ENCODE data around the gene RARB.

Gene RARB

DNA sequence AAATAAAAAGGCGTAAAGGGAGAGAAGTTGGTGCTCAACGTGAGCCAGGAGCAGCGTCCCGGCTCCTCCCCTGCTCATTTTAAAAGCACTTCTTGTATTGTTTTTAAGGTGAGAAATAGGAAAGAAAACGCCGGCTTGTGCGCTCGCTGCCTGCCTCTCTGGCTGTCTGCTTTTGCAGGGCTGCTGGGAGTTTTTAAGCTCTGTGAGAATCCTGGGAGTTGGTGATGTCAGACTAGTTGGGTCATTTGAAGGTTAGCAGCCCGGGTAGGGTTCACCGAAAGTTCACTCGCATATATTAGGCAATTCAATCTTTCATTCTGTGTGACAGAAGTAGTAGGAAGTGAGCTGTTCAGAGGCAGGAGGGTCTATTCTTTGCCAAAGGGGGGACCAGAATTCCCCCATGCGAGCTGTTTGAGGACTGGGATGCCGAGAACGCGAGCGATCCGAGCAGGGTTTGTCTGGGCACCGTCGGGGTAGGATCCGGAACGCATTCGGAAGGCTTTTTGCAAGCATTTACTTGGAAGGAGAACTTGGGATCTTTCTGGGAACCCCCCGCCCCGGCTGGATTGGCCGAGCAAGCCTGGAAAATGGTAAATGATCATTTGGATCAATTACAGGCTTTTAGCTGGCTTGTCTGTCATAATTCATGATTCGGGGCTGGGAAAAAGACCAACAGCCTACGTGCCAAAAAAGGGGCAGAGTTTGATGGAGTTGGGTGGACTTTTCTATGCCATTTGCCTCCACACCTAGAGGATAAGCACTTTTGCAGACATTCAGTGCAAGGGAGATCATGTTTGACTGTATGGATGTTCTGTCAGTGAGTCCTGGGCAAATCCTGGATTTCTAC lies at the start of gene RARB:
TSS of gene RARB (plus strand) at position 322 of the 847 bp plus-strand sequence. CDS start at position 791, 469 bp downstream.
- in situ Hi-C loops (cut with MboI; ENCODE audit: low sequenced_read_pairs): no loop called here

DNA sequence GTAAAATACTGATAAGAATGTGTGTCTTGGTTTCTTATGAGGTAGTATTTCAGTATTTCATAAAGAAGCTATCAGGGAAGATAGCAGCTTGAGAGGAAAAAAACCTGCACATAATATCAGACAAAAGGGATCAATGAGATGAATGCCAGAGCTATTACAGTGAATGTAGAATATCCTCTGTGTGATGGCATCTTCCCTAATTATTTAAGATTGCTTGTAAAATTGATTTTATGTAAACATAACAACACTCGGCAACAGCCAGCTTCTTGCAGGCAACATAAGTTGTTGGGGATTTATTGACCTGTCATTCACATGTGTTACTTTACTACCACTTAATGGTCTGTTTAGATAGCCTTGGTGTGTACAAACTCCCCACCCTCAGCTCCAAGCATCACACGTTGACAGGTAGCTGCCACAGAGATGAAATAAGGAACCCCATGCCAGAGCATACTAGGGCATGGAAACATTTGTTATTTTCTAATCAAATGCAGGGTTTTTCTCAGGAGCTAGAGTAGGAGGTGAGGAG lies 49.2 kb upstream of the RARB start:
- in situ Hi-C loops (cut with MboI; ENCODE audit: low sequenced_read_pairs): no loop called here

DNA sequence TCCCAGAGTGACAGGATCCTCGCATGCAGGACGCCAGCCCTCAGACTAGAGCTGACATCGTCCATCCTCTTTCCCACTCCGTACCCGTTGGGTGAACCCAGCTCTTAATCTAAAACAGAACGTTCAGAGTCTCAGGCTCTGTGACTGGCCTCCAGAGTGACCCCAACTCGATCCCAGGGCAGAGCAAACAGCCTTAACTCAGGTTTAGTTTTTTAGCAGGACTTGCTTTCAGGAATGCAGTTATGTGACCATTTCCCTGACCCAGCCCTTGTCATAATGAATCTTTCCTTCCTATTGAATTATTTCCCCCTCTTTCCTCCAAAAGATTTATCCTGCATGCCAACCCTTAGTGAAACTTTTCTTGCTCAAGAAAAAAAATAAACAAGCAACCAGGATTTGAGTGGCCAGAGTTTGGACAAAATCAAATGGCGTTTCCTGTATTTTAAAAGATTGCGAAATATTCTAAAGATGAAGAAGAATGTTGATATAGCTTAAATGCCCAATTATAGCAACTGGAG lies 47.8 kb upstream of the RARB start:
- in situ Hi-C loops (cut with MboI; ENCODE audit: low sequenced_read_pairs): no loop called here

DNA sequence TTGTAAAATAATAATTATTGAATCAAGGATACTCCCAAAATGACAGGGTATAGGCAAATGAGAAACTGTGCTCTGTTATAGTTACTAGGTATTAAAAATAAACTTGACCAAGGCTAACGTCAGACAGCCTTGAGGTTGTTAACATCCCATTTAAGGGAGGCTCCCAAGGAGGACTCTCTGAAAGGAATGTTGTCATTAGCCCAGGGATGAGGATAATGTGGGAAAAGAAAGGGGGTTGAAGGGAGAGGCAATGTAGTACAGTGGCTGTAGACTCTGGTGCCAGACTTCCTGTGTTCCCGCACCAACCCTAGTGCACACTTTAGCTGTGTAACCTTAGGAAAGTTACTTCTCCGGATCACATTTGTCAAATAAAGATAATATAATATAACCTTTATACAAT lies 47.0 kb upstream of the RARB start:
- in situ Hi-C loops (cut with MboI; ENCODE audit: low sequenced_read_pairs): no loop called here

DNA sequence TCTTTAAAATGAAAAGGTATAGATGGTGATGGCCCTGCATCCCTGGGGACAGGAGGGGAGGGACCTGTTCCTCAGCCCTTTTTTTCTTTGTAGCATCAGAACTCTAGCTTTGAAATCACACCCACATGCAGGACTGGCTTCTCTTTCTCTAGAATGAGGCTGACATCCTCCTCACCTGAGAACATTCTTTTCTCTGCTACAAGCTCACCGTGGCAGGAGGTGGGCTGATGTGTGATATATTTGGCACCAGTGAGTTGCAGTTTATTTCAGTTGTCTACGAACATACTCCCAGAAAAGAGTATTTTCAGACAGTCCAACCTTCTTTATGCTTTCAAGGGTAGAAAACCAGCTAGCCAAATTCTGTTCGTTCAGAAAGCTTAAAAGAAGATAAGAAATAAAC lies 43.6 kb upstream of the RARB start:
- in situ Hi-C loops (cut with MboI; ENCODE audit: low sequenced_read_pairs): no loop called here

DNA sequence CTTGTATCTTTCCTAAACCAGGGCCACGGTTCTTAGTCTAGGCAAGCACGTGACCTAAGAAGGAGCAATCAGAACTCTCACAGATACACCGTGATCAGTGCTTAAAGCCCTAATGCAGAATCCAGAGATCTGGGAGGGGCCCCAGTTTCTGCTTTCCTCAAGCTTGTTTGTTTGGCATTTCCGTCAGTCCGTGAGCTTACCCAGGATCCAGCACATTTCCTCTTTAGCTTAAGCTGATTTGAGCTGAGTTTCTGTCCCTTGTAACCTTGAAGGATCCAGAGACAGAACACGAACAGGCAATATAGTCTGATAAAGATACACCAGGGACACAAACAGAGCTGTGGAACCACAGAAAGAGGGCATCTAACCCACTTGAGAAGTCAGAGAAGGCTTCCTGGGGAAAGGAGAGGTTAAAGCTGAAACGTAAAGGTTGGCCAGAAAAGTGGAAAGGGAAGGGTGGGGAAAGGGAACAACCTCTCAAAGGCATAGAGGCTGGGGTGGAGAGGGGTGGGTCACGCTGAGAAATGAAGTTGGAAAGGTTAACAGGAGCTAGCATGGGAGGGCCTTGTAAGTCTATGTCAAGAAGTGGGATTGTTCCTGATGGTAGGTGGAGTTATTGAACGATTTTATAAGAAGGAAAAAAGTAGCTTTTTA lies 42.1 kb upstream of the RARB start:
- in situ Hi-C loops (cut with MboI; ENCODE audit: low sequenced_read_pairs): no loop called here

DNA sequence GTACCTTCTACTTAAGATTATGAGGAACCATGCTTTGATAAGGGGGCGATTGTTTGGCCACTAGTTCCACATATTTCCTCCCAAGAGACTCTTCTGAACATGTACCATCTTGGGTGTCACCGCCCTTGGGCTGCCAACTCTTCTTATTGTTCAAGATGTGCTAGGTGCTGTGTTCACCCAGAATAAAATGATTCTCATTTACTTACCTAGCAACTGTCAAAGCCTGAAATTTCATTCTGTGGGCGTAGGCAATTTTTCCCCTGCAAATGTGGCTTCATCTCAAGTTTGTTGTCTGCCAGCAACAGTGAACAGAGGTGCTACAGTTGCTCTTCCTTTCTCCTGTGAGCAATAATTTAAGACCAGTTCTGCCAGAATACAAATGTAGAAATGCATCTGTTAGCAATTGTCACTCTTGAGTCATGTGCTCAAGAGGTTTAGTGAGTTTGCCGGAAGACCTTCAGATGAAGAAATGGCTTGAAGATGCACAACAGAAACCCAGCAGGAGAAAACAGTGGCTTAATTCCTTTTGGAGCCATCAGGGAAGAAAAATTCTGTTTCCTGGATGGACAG lies 41.3 kb upstream of the RARB start:
- in situ Hi-C loops (cut with MboI; ENCODE audit: low sequenced_read_pairs): no loop called here

DNA sequence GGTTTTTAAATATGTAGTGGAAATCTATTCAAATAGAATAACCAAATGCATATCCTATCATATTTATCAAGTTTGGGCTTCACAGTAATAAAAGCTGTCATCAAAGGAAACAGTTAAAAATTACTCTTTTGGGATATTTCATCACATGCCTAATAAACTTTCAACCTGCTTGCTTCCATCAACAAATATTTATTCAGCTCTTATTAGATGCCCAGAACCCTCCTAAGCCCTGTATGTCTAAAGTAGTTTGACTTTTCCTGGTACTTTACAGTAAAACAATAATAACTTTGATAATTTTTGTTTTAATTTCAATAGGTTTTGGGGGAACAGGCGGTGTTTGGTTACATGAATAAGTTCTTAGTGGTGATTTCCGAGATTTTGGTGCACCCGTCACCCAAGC lies 37.5 kb upstream of the RARB start:
- in situ Hi-C loops (cut with MboI; ENCODE audit: low sequenced_read_pairs): no loop called here

DNA sequence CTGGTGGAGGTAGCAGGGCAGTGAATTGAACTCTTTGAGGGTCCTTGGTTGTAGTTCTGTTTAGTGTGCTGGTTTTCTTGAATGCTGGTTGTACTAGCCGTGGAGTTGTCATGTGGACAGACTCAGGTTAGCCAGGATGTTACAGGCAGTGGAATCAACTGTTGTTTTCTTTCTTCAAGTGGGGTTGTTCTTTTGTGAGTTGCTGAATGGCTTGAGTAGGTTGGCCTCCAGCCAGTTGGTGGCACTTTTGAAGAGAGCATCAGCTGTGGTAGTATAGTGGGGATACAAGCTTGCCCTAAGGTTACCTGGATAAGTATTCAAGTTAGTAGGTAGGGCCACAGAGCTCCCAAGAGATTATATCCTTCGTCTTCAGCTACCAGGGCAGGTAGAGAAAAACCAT lies 31.8 kb upstream of the RARB start:
- in situ Hi-C loops (cut with MboI; ENCODE audit: low sequenced_read_pairs): no loop called here

DNA sequence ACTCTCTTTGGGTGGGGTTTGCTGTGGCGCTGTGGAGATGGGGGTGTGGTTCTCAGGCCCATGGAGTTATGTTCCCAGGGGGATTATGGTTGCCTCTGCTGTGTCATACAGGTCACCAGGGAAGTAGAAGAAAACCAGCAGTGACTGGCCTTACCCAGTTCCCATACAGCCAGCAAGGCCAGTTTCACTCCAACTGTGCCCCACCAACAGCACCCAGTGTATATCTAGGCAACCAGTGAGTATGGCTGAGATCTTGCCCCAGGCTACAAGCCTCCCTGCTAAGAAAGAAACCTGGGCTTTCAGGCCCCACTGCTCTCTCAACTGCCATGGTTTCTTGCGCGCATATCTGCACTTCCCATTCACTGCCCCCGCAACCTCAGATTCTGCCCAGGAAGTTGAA lies 31.4 kb upstream of the RARB start:
- in situ Hi-C loops (cut with MboI; ENCODE audit: low sequenced_read_pairs): no loop called here

DNA sequence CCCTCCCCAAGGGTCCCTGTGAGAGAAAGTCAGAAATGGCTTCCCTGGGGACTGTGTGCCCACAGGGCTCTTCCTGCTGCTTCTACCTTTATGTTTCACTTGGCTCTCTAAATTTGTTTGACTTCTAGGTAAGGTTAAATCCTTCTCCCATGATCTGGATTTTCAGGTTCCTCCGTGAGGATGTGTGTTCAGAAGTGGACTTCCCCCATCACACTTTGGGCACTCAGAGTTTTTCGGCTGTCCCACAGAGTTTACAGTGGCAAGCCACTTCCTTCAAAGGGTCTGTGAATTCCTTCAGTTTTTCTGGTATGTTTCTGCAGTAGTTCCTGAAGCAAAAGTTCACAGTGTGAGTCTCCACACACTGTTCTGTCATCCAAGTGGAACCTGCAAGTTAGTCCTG lies 30.9 kb upstream of the RARB start:
- in situ Hi-C loops (cut with MboI; ENCODE audit: low sequenced_read_pairs): no loop called here

DNA sequence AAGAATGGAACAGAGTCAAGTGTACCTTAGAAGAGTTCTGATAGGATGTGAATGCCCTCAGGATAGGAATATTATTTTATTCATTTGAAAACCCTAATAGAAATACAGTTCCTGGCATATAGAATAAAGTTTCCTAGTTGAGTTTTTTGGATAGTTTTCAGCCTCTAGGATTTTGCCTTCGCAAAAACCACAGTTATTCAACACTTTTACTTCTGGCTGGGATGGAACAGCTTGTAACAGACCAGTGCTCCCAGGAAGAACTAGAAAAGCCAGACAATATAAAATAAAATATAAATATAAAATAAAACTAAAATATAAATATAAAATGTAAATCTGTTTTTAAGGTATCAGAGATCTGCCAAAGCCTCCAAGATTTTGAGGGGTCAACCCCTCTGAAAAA lies 27.5 kb upstream of the RARB start:
- in situ Hi-C loops (cut with MboI; ENCODE audit: low sequenced_read_pairs): no loop called here

DNA sequence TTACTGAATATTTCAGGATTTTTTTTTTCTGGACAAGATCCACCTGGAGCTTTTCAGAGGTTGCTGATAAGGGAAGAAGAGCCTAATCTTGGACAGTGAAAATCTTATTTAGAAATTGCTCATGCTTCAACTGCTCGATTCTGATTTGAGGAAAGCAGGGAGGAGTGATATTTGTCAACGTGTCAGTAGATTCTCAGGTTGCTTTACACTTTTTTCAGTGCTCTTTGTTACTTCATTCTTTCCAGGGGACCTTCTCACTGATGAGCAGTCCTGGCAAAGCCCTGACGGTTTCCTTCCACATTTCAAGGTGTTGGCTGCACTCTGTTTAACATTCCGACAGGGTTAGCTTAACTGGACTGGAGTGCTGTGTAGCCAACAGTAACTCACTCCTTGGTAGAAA lies 24.1 kb upstream of the RARB start:
- in situ Hi-C loops (cut with MboI; ENCODE audit: low sequenced_read_pairs): no loop called here

DNA sequence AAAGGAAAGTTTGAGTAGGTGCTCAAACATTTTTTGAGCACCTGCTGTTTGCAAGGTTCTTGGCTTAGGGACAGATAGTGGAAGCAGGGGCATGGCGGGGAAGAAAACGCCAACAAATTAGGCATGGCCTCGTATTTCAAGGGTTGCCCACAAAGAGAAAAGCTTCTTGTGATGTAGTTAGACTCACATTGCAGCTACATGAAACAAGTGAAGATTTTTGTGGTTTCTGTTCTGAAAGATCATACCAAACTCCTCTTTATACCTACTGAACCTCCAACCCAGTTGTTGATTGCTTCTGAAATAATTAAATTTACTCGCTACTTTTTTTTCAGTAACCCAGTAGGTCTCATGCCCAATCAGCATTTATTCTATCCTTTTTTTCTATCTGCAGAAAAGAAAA lies 23.5 kb upstream of the RARB start:
- in situ Hi-C loops (cut with MboI; ENCODE audit: low sequenced_read_pairs): no loop called here

DNA sequence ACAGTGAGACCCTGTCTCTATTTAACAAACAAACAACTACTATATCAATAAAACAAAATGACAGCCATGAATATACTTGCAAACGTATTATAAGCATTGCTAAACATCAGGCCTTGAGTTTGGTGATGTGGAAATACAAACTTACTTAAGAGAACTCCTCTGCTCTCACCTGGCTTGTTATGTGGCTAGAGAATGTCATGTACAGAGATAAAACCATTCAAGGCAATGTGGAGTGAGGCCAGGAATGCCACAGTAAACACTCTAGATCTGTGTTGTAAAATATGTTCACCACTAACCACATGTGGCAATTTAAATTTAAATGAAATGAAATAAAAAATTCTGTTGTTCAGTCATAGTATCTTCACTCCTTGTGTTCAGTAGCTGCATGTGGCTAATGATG lies 22.7 kb upstream of the RARB start:
- in situ Hi-C loops (cut with MboI; ENCODE audit: low sequenced_read_pairs): no loop called here

DNA sequence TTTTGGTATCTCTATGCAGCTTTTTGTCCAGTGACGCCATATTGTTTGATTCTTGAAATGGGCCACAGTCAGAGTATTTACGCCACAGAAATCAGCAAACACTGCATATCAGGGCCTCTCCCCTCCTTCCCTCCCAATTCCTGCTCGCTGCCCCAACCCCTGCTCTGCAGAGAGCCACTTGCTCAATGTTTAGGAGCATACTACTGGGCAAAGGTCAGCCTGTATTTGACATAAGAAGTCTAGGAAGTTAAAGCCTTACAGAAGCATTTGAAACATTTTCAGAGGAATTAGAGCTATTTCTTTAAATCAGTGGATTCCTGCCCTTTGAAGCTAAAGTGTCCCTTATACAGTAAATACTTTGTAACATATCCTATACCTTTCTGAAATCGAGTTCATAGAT lies 17.4 kb upstream of the RARB start:
- in situ Hi-C loops (cut with MboI; ENCODE audit: low sequenced_read_pairs): no loop called here

DNA sequence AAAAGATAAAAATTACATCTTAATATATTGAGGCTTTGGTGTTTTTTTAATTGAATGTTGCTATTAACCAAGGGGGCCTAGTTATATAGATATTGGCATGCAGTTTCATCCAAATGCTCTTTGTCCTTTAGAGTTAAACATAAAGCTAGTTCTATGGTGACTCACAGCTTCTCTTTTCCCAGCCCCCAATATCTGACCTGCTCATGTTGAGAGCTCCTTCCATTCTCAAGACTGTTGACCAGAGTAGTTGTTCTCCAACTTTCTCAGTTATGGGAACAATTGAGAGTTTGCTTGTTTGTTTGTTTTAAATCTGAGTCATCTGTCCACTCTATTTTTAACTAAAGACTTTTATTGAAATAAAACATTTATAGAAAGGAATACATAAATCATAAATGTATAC lies 15.8 kb upstream of the RARB start:
- in situ Hi-C loops (cut with MboI; ENCODE audit: low sequenced_read_pairs): no loop called here

DNA sequence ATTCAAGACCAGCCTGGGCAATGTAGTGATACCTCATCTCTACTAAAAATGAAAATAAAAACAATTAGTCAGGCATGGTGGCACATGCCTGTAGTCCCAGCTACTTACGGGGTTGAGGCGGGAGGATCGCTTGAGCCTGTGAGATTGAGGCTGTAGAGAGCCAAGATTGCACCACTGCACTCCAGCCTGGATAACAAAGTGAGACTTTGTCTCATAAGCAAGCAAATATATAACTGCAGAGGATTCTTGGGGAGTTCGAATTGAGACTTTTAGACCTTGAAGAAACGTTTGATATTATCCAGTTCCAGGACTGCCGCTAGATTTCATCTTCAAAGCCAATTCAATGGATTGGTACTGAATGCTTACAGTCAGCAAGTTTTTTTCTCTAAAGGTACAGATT lies 11.9 kb upstream of the RARB start:
- in situ Hi-C loops (cut with MboI; ENCODE audit: low sequenced_read_pairs): no loop called here

DNA sequence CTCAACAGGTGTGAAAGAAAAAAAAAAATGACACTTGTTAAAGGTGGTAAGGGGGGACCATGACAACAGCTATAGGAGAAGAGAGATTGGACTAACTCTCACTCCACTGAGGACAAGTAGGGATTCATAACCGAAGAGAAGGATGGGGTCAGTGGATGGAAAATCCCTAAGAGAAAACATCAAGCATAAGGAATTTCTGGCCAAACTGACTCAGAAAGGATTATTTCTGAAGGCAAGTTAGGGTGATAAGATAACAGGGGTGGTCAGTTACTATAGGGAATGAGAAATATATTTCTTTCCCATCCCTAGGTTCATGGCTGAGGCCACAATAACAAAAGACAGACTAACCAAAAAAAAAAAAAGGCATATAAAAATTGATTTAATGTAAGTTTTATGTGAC lies 9.5 kb upstream of the RARB start:
- in situ Hi-C loops (cut with MboI; ENCODE audit: low sequenced_read_pairs): no loop called here

DNA sequence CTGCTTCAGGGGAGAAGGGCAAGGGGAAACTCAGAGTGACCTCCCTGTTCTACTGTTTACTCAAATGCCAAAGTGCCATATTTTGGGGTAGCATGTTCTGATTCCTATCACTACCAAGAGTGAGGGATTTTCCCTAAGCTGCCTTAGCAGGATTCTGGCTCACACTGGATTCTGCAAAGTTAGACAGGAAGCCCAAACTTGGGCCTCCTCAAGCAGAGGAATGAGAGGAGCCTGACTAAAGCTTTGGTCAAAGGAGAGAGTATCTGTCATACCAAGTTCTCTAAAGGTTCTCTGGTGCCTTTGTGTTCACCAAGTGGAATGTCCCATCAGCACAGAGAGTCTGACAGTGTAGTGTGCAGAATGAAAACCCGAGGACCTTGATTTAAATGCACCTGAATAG lies 8.8 kb upstream of the RARB start:
- in situ Hi-C loops (cut with MboI; ENCODE audit: low sequenced_read_pairs): no loop called here

DNA sequence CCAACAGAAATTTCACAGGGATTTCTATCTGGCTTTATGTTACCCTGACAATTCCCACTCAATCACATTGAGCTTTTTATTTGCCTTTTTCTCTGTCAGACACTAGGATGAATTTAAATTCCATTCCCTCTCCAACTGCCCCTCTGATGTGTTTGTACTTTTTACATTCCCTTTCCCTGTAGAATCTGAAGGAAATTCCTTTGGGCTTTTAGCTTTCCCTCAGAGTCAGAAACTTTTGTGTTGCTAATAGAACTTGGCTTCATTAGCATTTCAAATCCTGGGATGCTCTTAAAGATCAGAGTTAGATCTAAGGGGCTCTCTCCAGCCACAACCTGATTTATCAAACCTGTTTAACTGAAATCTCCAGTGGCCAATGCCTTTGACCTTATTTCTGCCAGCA lies 7.9 kb upstream of the RARB start:
- in situ Hi-C loops (cut with MboI; ENCODE audit: low sequenced_read_pairs): no loop called here

DNA sequence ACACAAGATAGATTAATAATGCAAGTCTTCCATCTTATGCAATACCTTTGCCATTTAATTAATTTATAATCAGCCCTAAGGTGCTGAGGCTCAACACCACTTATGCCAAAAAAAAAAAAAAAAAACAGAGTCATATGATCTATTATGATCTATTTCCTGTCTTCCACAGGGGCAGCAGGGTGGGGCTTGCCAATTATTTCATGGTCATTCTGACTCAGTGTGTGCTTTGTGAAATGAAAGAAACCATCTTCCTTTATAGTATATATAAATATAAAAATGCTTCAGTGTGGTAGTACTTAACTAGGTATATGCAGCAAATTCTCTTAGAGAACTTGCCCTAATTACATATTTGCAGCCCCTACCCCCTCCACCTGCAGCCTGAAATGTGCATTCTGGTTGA lies 7.2 kb upstream of the RARB start:
- in situ Hi-C loops (cut with MboI; ENCODE audit: low sequenced_read_pairs): no loop called here

All from HL-60/S4 treated with phorbol 12-myristate 13-acetate at 8.2 ng/mL for 4 days and 3 days (cell line).